DMS153 treated with DMSO at 0.1 percent for 48 hours (cell line): ENCODE results near the gene SERBP1.
"Not testable (repeated sequence)": the region's sequence is repeated elsewhere in the genome, so short reads cannot be mapped to it uniquely, and the experiment has no call there.

ENCODE experiments used
- DNase-seq: peaks from one replicate; lab custom pipeline; 2025; ENCODE audit not compliant: unreplicated experiment; lab: John Stamatoyannopoulos, UW

The SERBP1 gene

GRCh38 chr1:67408148-67408547 lies 22.1 kb downstream of the SERBP1 start:
- no peak for DNase-seq

- DNase-seq, result no peak
These were observed 22.7 kb downstream of the SERBP1 start for GRCh38 chr1:67407498-67407897.

DNA sequence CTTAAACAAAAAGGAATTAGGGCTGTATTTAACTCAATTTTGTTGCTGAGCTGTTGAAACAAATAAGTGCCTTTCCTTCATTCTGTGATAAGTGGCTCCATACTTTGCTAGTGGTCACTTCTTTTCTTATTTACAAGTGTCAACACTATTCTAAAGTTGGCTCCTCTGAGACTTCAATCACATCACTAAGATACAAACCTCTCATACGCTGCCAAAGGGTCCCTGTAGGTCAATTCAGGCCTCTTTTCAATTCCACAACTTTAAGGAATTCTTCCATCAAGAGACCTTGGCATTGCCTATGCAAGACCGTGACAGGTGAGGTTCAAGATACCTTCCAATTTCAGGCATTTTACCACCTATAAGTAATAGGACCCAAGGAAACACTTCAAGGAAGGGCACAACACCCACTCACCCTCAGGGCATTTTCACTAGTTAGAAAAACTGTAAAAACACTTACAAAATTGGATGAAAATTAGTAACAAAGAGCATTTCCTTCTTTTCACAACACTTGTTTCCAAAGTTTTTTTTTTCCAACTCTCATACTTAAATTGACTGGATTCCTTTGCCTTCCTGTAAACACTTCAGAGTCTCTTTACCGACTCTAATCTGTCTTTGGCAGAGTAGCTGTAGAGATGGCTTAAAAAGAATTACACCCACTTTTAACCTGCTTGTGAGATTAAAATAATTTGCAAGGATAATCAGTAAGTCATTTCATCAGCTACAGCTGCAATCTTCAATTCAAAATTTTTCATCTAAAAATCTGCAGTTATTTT lies 24.5 kb downstream of the SERBP1 start:
- no peak for DNase-seq

DNA sequence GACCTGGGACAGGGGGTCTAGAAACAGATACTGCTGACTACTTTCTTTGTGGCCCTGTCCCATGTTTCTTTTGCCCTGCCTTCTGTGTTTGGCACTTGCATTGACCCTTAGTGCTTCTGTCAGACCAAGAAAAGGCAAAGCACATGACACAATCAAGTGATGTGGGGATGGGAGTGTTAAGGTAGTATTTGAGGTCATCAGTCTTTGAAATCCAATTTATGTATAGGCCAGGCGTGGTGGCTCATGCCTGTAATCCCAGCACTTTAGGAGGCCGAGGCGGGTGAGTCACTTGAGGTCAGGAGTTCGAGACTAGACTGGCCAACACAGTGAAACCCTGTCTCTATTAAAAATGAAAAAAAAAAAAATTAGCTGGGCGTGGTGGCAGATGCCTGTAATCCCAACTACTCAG lies 26.0 kb downstream of the SERBP1 start:
- no peak for DNase-seq

DNA sequence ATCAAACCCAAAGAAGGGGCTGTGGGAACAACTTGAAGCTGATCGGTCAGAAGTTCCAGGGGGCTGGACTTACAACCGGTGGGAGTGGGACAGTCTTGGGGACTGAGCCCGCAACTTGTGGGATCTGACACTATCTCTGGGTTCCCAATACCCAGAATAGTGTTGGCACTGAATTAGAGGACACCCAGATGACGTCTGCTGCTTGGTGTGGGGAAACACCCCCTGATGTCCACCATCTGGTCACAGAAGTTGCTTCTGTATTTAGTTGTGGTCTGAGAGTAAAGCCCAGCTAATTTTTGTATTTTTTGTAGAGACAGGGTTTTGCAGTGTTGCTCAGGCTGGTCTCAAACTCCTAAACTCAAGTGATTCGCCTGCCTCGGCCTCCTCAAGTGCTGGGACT lies 28.8 kb downstream of the SERBP1 start:
- no peak for DNase-seq

- DNase-seq, result not testable (repeated sequence)
These were observed 30.0 kb downstream of the SERBP1 start for GRCh38 chr1:67400029-67400786.

DNA sequence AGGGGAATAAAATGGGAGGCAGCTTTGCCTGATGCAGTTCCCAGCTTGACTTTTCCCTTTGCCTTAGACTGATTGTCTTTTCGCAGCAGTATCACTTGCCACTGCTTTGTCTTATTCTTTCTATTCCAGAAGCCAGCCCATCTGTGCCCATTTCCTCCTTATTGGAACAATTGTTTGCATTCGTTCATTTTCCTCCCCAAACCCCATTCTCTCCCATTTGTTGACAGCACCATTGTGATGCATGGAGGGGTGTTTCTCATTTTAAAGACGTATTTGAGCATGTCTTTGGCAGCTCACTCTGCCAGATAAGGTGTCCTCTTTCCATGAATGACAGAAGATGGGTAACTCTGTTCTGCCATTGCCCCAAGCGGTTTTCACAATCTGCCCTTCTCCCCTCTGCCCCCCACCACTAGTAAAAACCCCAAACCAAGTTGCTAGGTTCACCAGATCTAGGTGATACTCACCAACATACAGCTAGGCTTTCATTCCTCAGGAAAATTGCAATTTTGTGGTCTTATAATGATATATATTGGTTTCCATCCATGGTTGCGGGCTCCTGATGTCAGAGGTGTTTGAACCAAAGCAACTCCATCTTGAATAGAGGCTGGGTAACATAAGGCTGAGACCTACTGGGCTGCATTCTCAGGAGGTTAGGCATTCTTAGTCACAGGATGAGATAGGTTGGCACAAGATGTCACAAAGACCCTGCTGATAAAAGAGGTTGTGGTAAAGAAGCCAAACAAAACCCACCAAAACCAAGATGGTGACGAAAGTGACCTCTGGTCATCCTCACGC lies 30.8 kb downstream of the SERBP1 start:
- DNase-seq, result no peak

DNA sequence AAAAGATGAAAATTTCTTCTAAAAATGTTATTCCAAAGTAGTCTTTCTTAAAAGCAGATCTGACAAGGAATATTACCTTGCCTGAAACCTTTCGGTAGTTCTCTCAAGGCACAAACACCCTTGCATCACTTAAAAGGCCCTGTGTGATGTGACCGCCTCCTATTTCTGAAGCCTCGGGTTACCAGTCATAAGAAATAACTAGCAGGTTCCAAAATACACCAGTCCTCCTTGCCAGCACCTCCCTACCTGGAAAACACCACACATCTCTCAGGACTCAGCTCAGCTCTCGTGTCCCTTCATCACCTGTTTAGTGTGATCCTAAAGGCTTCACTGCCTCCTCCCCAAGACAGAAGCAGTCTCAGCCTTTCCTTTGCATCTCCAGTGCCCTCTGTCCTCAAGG lies 35.7 kb downstream of the SERBP1 start:
- no peak for DNase-seq

- no peak for DNase-seq
These were observed 36.5 kb downstream of the SERBP1 start for GRCh38 chr1:67393737-67394136.

DNA sequence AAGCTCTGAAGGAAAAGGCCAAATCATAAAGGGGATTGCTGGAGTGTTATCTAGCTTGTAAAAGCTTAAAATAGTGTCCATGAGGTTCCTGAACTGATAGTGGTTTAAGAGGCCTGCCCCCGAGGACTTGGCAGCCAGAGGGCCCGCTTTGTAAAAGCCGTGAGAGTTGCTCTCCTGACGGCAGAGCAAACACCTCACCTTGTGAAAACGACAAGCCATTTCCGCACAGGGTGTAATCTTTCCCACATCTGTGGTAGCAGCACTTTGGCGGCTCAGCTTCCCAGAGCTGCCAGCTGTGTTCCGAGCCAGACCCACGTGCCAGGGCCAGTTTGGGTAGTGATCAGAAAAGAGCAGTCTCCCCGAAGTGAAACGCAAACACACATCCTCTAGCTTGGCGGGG lies 37.0 kb downstream of the SERBP1 start:
- DNase-seq, result no peak

- no peak for DNase-seq
These were observed 39.9 kb downstream of the SERBP1 start for GRCh38 chr1:67390041-67390887.

GRCh38 chr1:67383999-67384638 lies 46.1 kb downstream of the SERBP1 start:
- no peak for DNase-seq

DNA sequence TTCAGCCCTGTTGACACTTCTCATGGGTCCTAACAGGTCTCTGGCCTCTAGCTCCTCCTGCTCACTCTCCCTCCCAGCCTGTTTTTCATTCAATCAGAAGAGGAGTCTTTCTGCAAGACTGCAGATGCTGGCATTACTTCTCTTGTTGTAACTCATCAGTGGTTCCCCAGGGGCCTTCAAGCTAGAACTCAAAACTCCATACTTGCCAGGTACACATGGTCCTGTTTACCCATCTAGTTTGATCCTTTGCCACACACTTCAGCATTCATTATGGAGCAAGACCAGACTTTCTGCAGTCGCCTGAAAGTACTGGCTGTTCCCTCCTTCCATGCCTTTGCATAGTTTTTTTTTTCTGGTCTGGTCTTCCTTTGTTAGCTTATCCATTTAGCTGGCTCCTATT lies 47.9 kb downstream of the SERBP1 start:
- no peak for DNase-seq

- no peak for DNase-seq
These were observed 49.0 kb downstream of the SERBP1 start for GRCh38 chr1:67381154-67381553.

- no peak for DNase-seq
These were observed 52.9 kb downstream of the SERBP1 start for GRCh38 chr1:67377253-67377652.

DNA sequence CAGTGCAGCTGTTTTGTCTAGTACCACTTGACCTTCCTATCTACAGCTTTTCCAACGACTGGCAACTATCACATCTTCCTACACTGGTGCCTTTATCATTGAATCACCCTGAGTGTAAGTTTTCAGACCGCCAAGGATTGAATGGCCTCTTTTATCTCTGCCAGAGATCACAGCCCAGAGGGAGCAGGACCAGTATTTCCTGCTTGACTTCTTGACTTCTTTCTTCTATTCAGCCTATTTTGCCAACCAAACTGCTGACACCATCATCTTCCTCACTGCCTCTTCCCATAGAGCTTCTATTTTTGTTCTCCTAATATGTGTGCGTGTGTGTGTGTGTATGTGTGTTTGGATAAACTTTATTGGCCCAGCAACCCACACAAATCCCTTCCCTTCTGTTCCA lies 53.8 kb downstream of the SERBP1 start:
- DNase-seq, result no peak

DNA sequence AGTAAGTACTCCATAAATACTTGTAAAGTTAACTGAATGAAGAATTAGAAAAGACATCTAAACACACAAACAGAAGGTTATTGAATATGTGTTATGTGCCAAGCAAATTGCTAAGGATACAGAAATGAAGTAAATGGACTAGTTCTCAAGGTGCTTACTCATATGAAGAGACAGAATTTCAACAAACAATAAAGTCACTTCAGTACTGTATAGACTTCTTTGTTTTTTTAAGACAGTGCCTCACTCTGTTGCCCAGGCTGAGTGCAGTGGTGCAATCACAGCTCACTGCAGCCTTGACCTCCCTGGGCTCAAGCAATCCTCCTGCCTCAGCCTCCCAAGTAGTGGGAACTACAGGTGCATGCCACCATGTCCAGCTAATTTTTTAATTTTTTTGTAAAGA lies 57.3 kb downstream of the SERBP1 start:
- no peak for DNase-seq

GRCh38 chr1:67372136-67372535 lies 58.1 kb downstream of the SERBP1 start:
- DNase-seq, result no peak

GRCh38 chr1:67371681-67372080 lies 58.5 kb downstream of the SERBP1 start:
- no peak for DNase-seq

GRCh38 chr1:67371043-67371442 lies 59.2 kb downstream of the SERBP1 start:
- DNase-seq, result no peak
